Activated T-cell treated with anti-CD3 and anti-CD28 coated beads, Interleukin-2, amount 50 U/mL, for 72 hours (primary cell): Measurements from ENCODE around the gene CCDC12. TPM values are rescaled to one million over a fixed set of nuclear protein-coding genes. Genes with fewer than 3 reads are reported as not detected.

Source experiments
- ATAC-seq, 2 donors: fragments of 150-1000 bp; cut with Tn5 transposase; replicated peaks in 1 of 2; 2 replicates each; pipeline ENCODE4 v1.10.0; 2021; ENCODE audit warnings: moderate library complexity in 2 of 2, mild to moderate bottlenecking in 1 of 2
- DNase-seq, 2 donors: peaks; one replicate each; pipeline ENCODE4 v3.0.0; 2021 to 2022; ENCODE audit warnings: mixed read lengths in 1 of 2
- H3K27ac Mint-ChIP-seq: one replicate; pipeline ENCODE4 v1.8.0; 2022; ENCODE audit warnings: mild to moderate bottlenecking, moderate library complexity, mixed read lengths
- H3K27me3 Mint-ChIP-seq: one replicate; pipeline ENCODE4 v1.8.0; 2022; ENCODE audit warnings: low read depth, mixed read lengths
- H3K36me3 Mint-ChIP-seq, 2 donors: one replicate each; pipeline ENCODE4 v1.8.0; 2022; ENCODE audit warnings: mixed read lengths in 2 of 2, mild to moderate bottlenecking in 1 of 2; ENCODE audit not compliant: insufficient read depth in 2 of 2
- H3K4me1 Mint-ChIP-seq: one replicate; pipeline ENCODE4 v1.8.0; 2022; ENCODE audit warnings: low read depth, mixed read lengths
- H3K4me3 Mint-ChIP-seq, 2 donors: one replicate each; pipeline ENCODE4 v1.8.0; 2022; ENCODE audit warnings: mild to moderate bottlenecking in 2 of 2, mixed read lengths in 2 of 2, moderate library complexity in 2 of 2
- H3K9me3 Mint-ChIP-seq, 2 donors: one replicate each; pipeline ENCODE4 v1.8.0; 2022; ENCODE audit warnings: mixed read lengths in 2 of 2
- total RNA-seq, 2 donors: library from RNA; stranded (reverse); gene quantifications; one replicate each; pipeline ENCODE4 v1.2.3, GENCODE V29; 2022

Gene CCDC12
- total RNA-seq, 2 donors from 2014 or later = 54.7 to 56.2 TPM

DNA sequence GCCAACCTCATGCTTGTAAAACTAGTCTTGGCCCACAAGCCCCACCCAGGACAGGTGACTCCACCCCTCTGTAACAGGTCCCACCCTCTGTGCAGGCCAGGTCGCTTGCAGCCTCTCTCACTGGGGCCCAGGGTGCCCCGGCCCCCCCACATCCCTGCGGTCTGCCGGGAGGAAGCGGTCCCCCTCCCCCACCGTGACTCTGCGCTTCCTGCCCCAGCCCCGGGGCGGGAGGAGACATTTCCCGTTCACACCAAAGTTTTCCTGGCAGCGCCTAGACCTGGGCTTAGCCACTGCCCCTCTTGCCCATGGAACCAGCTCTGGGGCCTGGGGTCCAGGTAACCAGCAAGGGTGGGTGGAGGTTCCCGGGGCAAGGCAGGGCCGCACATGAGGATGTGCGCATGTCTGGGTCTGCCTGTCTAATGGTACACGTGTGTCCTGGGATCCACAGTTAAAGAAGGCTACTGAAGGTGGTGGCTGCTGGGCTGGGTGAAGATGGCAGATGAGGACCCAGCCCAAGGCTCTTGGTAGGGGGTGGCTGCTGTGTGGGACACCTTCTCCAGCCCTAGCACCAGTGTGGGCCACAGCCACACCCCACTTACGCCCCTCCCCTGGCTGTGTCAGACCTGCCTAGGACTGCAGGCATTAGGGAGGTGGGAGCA lies 11.3 kb upstream of the CCDC12 start:
- peak; percentile 95 to 96 for ATAC-seq
- peak; percentile 83 to 88 for DNase-seq
- Mint-ChIP-seq H3K9me3 (no peaks in the 10 kb centered on the region), H3K4me1 (peaks cover 48% of the 10 kb centered on the region), H3K27me3 (no peaks in the 10 kb centered on the region), H3K36me3 (peaks cover 0 to 1% of the 10 kb centered on the region in 2 donors), H3K27ac (peak overlapping the region; percentile 95), H3K4me3 (peak overlapping the region; percentile 82 to 85)

DNA sequence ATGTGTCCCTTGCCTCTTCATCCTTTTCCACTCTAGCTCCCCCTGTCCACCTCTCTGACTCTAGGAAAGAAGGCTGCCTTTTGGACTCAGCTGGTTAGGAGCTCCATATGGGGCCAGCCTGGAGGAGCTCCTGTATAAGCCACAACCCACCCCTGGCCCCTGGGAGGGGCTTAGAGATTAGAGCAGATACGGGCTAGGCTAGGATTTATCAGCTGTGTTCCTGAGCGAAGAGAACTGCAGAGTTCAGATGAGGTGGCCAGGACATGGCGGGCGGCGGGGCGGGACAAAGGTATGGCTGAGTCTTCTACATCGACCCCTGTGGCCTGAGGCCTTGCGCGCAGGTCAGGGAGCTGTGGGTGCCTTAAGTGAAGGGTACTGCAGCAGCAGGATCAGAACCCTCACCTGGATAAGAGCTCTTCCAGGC lies 10.8 kb upstream of the CCDC12 start:
- ATAC-seq (peak; percentile 19 to 26), DNase-seq (no peak)
- H3K4me3 Mint-ChIP-seq = peak overlapping the region; percentile 82 to 85
- no peaks in the 10 kb centered on the region for H3K27me3 Mint-ChIP-seq
- no peaks in the 10 kb centered on the region for H3K9me3 Mint-ChIP-seq
- H3K36me3 Mint-ChIP-seq = peaks cover 0 to 1% of the 10 kb centered on the region in 2 donors
- H3K4me1 Mint-ChIP-seq = peaks cover 48% of the 10 kb centered on the region
- peak overlapping the region; percentile 95 for H3K27ac Mint-ChIP-seq

GRCh38 chr3:46986782-46987310 lies 10.3 kb upstream of the CCDC12 start:
- no peaks in the 10 kb centered on the region for H3K9me3 Mint-ChIP-seq
- no peak for DNase-seq
- H3K27me3 Mint-ChIP-seq = no peaks in the 10 kb centered on the region
- peaks cover 50% of the 10 kb centered on the region for H3K4me1 Mint-ChIP-seq
- H3K36me3 Mint-ChIP-seq = peaks cover 0 to 1% of the 10 kb centered on the region in 2 donors
- no peak for ATAC-seq
- peak overlapping the region; percentile 82 to 85 for H3K4me3 Mint-ChIP-seq
- peak overlapping the region; percentile 94 for H3K27ac Mint-ChIP-seq

DNA sequence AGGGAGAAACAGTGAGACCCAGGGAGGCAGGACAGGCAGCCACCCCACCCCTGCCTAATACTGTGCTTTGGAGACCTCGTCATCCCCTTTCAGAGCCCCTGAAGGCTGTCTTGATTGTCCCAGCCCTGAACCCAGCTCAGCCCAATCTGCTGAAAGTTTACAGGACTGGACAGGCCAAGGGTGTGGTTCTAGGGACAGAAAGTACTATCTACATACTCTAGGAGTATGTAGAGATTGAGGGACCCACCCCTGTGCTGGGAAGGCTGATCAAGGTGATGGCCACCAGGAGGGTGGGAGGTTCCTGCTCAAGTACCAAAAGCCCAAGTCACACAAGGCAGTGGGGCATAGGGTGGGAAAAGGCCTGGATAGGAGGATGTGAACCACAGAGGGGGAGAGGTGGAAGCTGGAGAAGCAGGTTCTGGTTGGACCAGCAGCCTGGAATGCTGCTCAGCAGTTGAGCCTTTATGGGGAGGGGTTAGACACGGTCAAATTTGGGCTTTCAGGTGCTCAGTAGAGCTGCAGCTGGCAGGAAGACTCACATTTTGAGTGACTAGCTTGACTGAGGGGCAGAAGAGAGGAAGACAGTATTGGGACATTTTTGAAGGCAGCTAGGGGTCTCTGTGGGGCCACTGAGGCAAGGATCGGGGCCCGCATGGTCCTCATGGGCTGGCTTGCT lies 9.6 kb upstream of the CCDC12 start:
- Mint-ChIP-seq H3K9me3 (no peaks in the 10 kb centered on the region), H3K4me1 (peaks cover 57% of the 10 kb centered on the region), H3K27me3 (no peaks in the 10 kb centered on the region), H3K36me3 (peaks cover 0 to 1% of the 10 kb centered on the region in 2 donors), H3K27ac (peak overlapping the region; percentile 94), H3K4me3 (peak overlapping the region; percentile 17 to 82)
- DNase-seq (no peak), ATAC-seq (no peak)

DNA sequence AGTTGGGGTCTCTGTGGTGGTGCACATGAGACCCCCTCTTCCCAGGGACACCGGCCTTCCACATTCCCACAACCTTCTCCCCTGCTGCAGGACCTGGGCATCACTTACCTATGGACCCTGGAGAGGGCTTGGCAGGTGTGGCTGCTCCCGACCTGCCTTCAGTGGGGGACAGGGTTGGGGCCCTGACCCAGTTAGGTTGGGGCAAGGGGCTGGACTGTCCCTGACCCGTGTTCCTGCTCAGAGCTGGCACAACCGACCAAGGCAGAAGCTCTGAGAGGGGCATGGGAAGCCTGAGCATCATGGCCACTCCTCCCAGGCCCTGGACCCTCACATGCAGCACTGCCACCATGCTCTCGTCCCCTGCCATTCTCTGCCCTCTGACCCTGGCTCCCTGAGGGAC lies 9.0 kb upstream of the CCDC12 start:
- H3K4me3 Mint-ChIP-seq = no peak overlapping the region
- ATAC-seq = no peak
- H3K36me3 Mint-ChIP-seq = peaks cover 0 to 1% of the 10 kb centered on the region in 2 donors
- H3K27me3 Mint-ChIP-seq = no peaks in the 10 kb centered on the region
- no peaks in the 10 kb centered on the region for H3K9me3 Mint-ChIP-seq
- DNase-seq = no peak
- H3K27ac Mint-ChIP-seq = no peak overlapping the region
- peaks cover 63% of the 10 kb centered on the region for H3K4me1 Mint-ChIP-seq

GRCh38 chr3:46984591-46985459 lies 8.3 kb upstream of the CCDC12 start:
- ATAC-seq (no peak), DNase-seq (no peak)
- peaks cover 0 to 1% of the 10 kb centered on the region in 2 donors for H3K36me3 Mint-ChIP-seq
- H3K4me3 Mint-ChIP-seq = no peak overlapping the region
- H3K4me1 Mint-ChIP-seq = peaks cover 65% of the 10 kb centered on the region
- H3K9me3 Mint-ChIP-seq = no peaks in the 10 kb centered on the region
- H3K27ac Mint-ChIP-seq = peak overlapping the region; percentile 7
- no peaks in the 10 kb centered on the region for H3K27me3 Mint-ChIP-seq

- ATAC-seq = no peak
- Mint-ChIP-seq H3K27me3 (no peaks in the 10 kb centered on the region), H3K36me3 (peaks cover 0 to 1% of the 10 kb centered on the region in 2 donors), H3K9me3 (no peaks in the 10 kb centered on the region), H3K4me1 (peaks cover 67% of the 10 kb centered on the region), H3K4me3 (no peak overlapping the region), H3K27ac (peak overlapping the region; percentile 17)
- no peak for DNase-seq
Measured at GRCh38 chr3:46982546-46982945, 6.0 kb upstream of the CCDC12 start.

GRCh38 chr3:46981932-46982471 lies 5.5 kb upstream of the CCDC12 start:
- Mint-ChIP-seq H3K9me3 (no peaks in the 10 kb centered on the region), H3K4me3 (peak overlapping the region in 1 of 2 donors; percentile 60), H3K4me1 (peaks cover 68% of the 10 kb centered on the region), H3K36me3 (peaks cover 0 to 1% of the 10 kb centered on the region in 2 donors), H3K27ac (no peak overlapping the region), H3K27me3 (no peaks in the 10 kb centered on the region)
- ATAC-seq = no peak
- no peak for DNase-seq

GRCh38 chr3:46979958-46980497 lies 3.5 kb upstream of the CCDC12 start:
- Mint-ChIP-seq H3K27me3 (no peaks in the 10 kb centered on the region), H3K4me3 (peak overlapping the region; percentile 83 to 89), H3K27ac (no peak overlapping the region), H3K4me1 (peaks cover 65% of the 10 kb centered on the region), H3K36me3 (peaks cover 2 to 5% of the 10 kb centered on the region in 2 donors), H3K9me3 (no peaks in the 10 kb centered on the region)
- peak in 1 of 2 donors; percentile 9 for ATAC-seq
- DNase-seq = peak in 1 of 2 donors; percentile 38

DNA sequence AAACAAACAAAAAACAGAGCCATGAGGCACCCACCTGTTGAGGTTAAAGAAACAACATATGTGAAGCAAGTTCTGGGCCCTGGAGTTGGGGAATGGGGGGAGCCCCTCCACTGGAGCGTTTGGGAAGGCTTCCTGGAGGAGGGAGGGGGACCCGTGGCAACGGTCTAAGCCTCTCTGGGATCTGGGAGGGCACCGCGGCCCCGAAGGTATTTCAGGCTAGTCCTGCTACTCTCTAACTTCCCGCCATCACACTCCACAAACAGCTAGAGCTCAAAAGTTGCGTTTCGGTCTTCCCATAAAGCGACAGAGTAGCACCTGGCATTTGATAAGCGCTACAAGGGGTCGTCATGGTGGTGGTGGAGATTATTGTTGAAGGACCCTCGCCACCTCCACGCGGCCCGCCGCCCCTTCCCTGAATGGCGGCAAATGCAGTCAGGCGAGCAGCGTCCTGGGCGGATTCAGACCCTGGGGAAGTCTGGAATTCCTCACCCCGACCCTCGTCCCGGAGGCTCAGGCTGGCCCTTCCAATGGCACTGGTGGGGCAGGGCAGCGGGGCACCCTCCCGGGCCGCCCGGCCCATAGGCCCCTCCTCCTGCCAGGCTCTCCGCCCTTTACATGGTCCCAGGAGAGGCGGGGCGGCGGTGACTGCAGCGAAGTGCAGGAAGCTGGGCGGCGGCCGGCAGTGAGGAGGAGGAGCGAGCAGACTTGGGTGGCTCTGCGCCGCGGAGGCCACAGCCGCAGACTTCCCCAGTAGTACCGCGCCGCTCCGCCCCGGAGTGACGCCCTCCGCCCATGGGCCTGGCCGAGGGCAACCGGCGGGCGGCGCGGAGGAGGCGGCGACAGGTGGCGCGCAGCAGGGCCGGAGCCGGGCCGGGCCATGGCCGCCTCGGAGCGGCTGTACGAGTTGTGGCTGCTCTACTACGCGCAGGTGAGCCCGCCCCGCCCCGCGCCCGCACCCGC lies 2.7 kb upstream of the CCDC12 start, which contains the start of gene NBEAL2:
Gene NBEAL2, plus strand, starts transcription at position 682 of the 960 bp plus-strand sequence. Its CDS starts 196 bp downstream, at position 878.
- Mint-ChIP-seq H3K27me3 (no peaks in the 10 kb centered on the region), H3K27ac (peak within 1 kb of the TSS; percentile 95), H3K9me3 (no peaks in the 10 kb centered on the region), H3K4me1 (peaks cover 66% of the 10 kb centered on the region), H3K36me3 (peaks cover 3 to 9% of the 10 kb centered on the region in 2 donors), H3K4me3 (peak within 1 kb of the TSS; percentile 93 to 95)
- peak; percentile 83 to 86 for ATAC-seq
- peak; percentile 97 to 99 for DNase-seq

DNA sequence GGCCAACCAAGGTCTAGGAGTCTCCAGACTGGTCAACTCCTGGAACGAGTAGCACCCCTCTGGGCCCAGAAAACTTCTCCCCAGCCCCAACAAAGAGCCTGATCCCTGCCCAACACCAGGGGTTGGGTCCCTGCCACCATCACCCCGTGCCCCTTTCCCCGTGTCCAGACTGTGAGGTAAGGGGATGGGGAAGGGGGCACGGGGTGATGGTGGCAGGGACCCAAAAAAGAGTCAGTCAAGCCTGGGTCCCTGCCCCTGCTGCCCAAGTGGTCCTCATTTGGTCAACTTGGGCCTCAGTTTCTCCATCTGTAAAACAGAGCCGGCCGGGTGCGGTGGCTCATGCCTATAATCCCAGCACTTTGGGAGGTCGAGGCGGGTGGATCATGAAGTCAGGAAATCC lies 1.8 kb upstream of the CCDC12 start:
- Mint-ChIP-seq H3K9me3 (no peaks in the 10 kb centered on the region), H3K27me3 (no peaks in the 10 kb centered on the region), H3K4me3 (peak overlapping the region; percentile 95), H3K27ac (peak overlapping the region; percentile 95), H3K36me3 (peaks cover 4 to 13% of the 10 kb centered on the region in 2 donors), H3K4me1 (peaks cover 69% of the 10 kb centered on the region)
- ATAC-seq (no peak), DNase-seq (no peak)
